GM12874 (cell line): ENCODE results near the gene SV2C.

ENCODE experiments used
- CTCF ChIP-seq: IDR thresholded peaks from 2 replicates; pipeline ENCODE4 v1.5.1; 2011; ENCODE audit warnings: low read depth, mild to moderate bottlenecking, control low read depth, low read length, moderate library complexity; ENCODE audit not compliant: insufficient read depth

Gene SV2C

GRCh38 chr5:76292620-76293322 lies 209.6 kb downstream of the SV2C start:
- no peak for TF ChIP-seq CTCF

GRCh38 chr5:76294573-76294972 lies 211.4 kb downstream of the SV2C start:
- TF ChIP-seq CTCF, result no peak

GRCh38 chr5:76298852-76299251 lies 215.7 kb downstream of the SV2C start:
- no peak for TF ChIP-seq CTCF

- TF ChIP-seq CTCF, result no peak
Observed at GRCh38 chr5:76299592-76299991, 216.4 kb downstream of the SV2C start.

GRCh38 chr5:76303921-76304320 lies 220.7 kb downstream of the SV2C start:
- no peak for TF ChIP-seq CTCF

GRCh38 chr5:76305269-76305668 lies 222.1 kb downstream of the SV2C start:
- no peak for TF ChIP-seq CTCF

GRCh38 chr5:76305775-76306174 lies 222.6 kb downstream of the SV2C start:
- no peak for TF ChIP-seq CTCF

GRCh38 chr5:76310208-76310607 lies 227.0 kb downstream of the SV2C start:
- no peak for TF ChIP-seq CTCF
